Gastroesophageal sphincter (tissue), 4 donors: Measurements from ENCODE around the gene RAP1GAP. TPM values are rescaled to one million over a fixed set of nuclear protein-coding genes. Genes with fewer than 3 reads are reported as not detected.

Source experiments
- ATAC-seq: fragments of 150-250 bp; one replicate; pipeline ENCODE4 v1.9.1; 2016; ENCODE audit warnings: mild to moderate bottlenecking, moderate library complexity
- H3K27ac ChIP-seq, 4 donors: fragments of 200-600 bp; sonication (generic) in 3 of 4; 1 replicate in 3 of 4; 2 replicates in 1 of 4; pipeline ENCODE4 v1.5.1; 2016 to 2019
- H3K27me3 ChIP-seq: fragments of 200-600 bp; sonication (generic); one replicate; pipeline ENCODE4 v1.5.1; 2019
- H3K36me3 ChIP-seq, 2 donors: fragments of 200-600 bp; sonication (generic); one replicate each; pipeline ENCODE4 v1.5.1; 2019; ENCODE audit warnings: control low read depth in 1 of 2
- H3K4me1 ChIP-seq, 3 donors: fragments of 200-600 bp; sonication (generic); 1 replicate in 2 of 3; 2 replicates in 1 of 3; pipeline ENCODE4 v1.5.1; 2016 to 2019; ENCODE audit warnings: control low read depth in 2 of 3
- H3K4me3 ChIP-seq, 2 donors: fragments of 200-600 bp; sonication (generic); one replicate each; pipeline ENCODE4 v1.5.1; 2019; ENCODE audit warnings: mild to moderate bottlenecking in 1 of 2, moderate library complexity in 1 of 2
- H3K9me3 ChIP-seq, 3 donors: fragments of 200-600 bp; sonication (generic); one replicate each; pipeline ENCODE4 v1.5.1; 2017 to 2019; ENCODE audit warnings: control low read depth in 2 of 3
- EP300 ChIP-seq: sonication (generic); formaldehyde crosslinking; IDR thresholded peaks from one replicate; pipeline ENCODE4 v1.6.1; 2017; ENCODE audit warnings: antibody characterized with exemption, mild to moderate bottlenecking
- POLR2A ChIP-seq, 2 donors: fragments of 450-650 bp; IDR thresholded peaks; one replicate each; pipeline ENCODE4 v1.6.1; 2017; ENCODE audit warnings: antibody characterized with exemption in 2 of 2, mild to moderate bottlenecking in 2 of 2, moderate library complexity in 1 of 2
- POLR2AphosphoS5 ChIP-seq: sonication (generic); formaldehyde crosslinking; IDR thresholded peaks from one replicate; pipeline ENCODE4 v1.6.1; 2017; ENCODE audit warnings: antibody characterized with exemption
- WGBS, 2 donors: methylation state at CpG; one replicate each; pipeline ENCODE4 v1.1.5; 2018; ENCODE audit warnings: low coverage in 1 of 2; 5-methylcytosine and 5-hydroxymethylcytosine counted together
- total RNA-seq, 4 donors: library from RNA; depleted of rRNA; stranded (reverse); fragments of >200 nt; gene quantifications; one replicate each; pipeline ENCODE4 v1.1.0, GENCODE V29; 2016
- TF ChIP-seq, protein P1 (sequence below), 4 experiments: fragments of 200-600 bp in 2 of 4; fragments of 450-650 bp in 2 of 4; sonication (generic) in 1 of 4; IDR thresholded peaks; one replicate each; pipeline ENCODE4 v1.5.1; 2017 to 2019; ENCODE audit warnings: antibody characterized with exemption in 4 of 4, mild to moderate bottlenecking in 2 of 4, moderate library complexity in 2 of 4

RAP1GAP gene
- total RNA-seq, 4 donors from 2014 or later: 0.12 to 2.3 TPM; not detected in 2

DNA sequence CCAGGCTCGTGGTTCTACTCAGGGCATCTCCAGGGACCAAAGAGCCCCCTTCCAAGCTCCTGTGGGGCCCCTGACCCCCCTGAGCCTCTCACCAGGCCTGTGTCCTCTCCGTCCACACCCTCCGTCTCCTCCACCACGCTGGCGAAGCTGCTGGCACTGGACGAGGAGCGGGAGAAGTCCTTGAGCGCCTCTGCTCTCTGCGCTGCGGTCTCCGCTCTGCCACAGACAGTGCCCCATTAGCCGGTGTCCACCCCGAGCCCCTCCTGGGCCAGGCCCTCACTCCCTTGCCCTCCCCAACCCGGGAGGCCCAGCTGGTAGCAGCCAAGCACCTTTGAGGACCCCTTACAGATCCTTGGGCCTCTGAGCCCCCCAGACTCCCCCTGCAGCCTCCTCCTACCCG is 69.8 kb downstream of the RAP1GAP start:
- TF ChIP-seq EP300 (no peak), POLR2A (IDR thresholded peaks at IDR 0.05) (no peak)
- no peaks in the 10 kb centered on the region for H3K9me3 ChIP-seq
- no peaks in the 10 kb centered on the region for H3K4me1 ChIP-seq
- H3K27ac ChIP-seq: no peak overlapping the region
- peaks cover 66% of the 10 kb centered on the region for H3K27me3 ChIP-seq
- no peak overlapping the region for H3K4me3 ChIP-seq
- 56 to 85% methylated on average over 4 to 11 of the region's 15 CpGs for WGBS, 2 donors
- ATAC-seq: no peak
- H3K36me3 ChIP-seq: no peaks in the 10 kb centered on the region

DNA sequence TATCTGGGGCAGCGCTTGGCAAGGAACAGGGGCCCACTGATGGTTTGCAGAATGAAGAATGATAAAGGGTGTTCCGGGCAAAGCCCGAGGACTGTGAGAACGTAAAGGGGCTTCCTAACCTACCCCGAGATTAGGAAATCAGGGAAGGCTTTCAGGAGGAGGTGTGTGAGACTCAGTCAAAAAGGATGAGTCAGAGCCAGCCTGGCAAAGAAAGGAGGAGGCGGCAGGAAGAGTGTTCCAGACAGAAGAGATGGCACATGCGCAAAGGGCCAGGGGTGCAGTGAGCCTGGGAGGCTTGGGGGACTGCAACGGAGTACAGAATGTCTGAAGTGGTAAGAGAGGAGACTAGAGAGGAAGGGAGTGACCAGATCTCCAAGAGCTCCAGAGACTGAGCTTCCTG is 70.3 kb downstream of the RAP1GAP start:
- Histone ChIP-seq H3K4me1 (no peaks in the 10 kb centered on the region), H3K9me3 (no peaks in the 10 kb centered on the region), H3K4me3 (no peak overlapping the region), H3K27me3 (peaks cover 71% of the 10 kb centered on the region), H3K36me3 (no peaks in the 10 kb centered on the region), H3K27ac (no peak overlapping the region)
- WGBS, 2 donors: 61 to 64% methylated on average over 4 to 6 of the region's 8 CpGs
- no peak for ATAC-seq
- TF ChIP-seq POLR2A (IDR thresholded peaks at IDR 0.05): no peak
- no peak for TF ChIP-seq POLR2AphosphoS5
- TF ChIP-seq, protein P1, sequence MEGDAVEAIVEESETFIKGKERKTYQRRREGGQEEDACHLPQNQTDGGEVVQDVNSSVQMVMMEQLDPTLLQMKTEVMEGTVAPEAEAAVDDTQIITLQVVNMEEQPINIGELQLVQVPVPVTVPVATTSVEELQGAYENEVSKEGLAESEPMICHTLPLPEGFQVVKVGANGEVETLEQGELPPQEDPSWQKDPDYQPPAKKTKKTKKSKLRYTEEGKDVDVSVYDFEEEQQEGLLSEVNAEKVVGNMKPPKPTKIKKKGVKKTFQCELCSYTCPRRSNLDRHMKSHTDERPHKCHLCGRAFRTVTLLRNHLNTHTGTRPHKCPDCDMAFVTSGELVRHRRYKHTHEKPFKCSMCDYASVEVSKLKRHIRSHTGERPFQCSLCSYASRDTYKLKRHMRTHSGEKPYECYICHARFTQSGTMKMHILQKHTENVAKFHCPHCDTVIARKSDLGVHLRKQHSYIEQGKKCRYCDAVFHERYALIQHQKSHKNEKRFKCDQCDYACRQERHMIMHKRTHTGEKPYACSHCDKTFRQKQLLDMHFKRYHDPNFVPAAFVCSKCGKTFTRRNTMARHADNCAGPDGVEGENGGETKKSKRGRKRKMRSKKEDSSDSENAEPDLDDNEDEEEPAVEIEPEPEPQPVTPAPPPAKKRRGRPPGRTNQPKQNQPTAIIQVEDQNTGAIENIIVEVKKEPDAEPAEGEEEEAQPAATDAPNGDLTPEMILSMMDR (IDR thresholded peaks at IDR 0.05): no peak
- TF ChIP-seq EP300: no peak

DNA sequence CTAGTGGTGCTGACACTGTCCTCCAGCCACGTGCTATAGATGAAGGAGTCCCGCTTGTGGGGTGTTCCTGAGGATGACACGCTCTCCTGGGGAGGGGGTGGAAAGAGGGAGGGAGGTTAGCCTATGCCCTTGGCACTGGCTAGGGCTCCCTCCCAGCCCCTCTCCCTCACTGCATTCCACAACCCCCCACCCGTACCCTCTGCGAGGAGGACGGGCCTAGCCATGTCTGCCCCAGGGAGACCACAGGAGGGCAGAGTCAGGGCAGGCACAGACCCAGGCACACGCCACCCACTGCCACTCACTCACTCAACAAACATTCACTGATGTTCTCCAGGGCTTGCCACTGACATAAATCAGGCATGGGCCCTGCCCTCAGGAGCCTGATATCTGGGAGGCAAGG is 70.7 kb downstream of the RAP1GAP start:
- Histone ChIP-seq H3K4me3 (no peak overlapping the region), H3K9me3 (no peaks in the 10 kb centered on the region), H3K36me3 (no peaks in the 10 kb centered on the region), H3K27me3 (peaks cover 74% of the 10 kb centered on the region), H3K27ac (no peak overlapping the region), H3K4me1 (no peaks in the 10 kb centered on the region)
- no peak for ATAC-seq
- TF ChIP-seq POLR2A (IDR thresholded peaks at IDR 0.05) (no peak), EP300 (no peak), POLR2AphosphoS5 (no peak)
- TF ChIP-seq, protein P1 (IDR thresholded peaks at IDR 0.05): no peak
- no CpG with 5 or more reads among the region's 7 CpGs for whole genome bisulfite sequencing, 2 donors

DNA sequence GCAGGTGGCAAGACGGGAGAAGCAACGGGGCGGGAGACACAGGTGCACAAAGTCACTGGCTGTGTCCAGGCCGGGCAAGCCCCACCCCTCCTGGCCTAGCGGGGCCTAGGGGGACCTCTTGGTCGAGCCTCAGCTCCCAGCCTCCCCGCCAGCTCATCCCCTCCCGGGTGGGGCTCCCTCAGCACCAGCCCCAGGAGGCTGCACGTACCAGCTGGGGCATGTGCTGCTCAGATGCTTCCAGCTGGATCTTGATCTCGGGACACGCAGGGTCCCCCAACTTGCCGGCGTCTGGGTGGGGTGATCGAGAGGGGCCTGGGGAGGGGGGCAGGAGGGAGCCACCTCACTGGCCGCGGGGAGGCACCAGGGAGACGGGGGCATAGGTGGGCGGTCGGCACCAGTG is 71.4 kb downstream of the RAP1GAP start:
- WGBS, 2 donors: 100% methylated on average over 2 of the region's 19 CpGs; no CpG with 5 or more reads in 1 of the 2 donors
- H3K36me3 ChIP-seq: no peaks in the 10 kb centered on the region
- peaks cover 74% of the 10 kb centered on the region for H3K27me3 ChIP-seq
- no peak for ATAC-seq
- H3K9me3 ChIP-seq: no peaks in the 10 kb centered on the region
- H3K4me1 ChIP-seq: no peaks in the 10 kb centered on the region
- no peak overlapping the region for H3K27ac ChIP-seq
- TF ChIP-seq EP300 (no peak), POLR2A (IDR thresholded peaks at IDR 0.05) (no peak), POLR2AphosphoS5 (no peak)
- TF ChIP-seq, protein P1 (IDR thresholded peaks at IDR 0.05): no peak
- H3K4me3 ChIP-seq: no peak overlapping the region

DNA sequence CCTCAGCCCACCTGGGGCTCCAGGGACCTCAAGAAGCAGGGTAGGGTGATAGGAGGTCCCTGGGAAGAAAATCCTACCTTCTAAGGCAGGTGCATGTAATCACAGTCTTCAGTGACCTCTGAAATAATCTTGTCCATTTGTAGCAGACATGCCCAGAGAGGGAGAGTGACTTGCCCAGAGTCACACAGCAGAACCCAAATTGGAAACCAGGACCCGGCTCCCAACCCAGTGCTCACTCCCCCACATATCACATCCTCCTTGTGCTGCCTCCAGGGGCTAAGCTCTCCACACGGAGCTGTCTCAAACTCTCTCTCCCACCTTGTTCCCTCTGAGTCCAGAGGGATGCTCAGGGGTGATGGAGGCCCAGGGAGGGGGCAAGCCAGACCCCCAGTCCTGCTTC is 72.5 kb downstream of the RAP1GAP start:
- no peak for ATAC-seq
- 100% methylated on average over 1 of the region's 2 CpGs; no CpG with 5 or more reads in 1 of the 2 donors for WGBS, 2 donors

More for the DNA sequence above, 72.5 kb downstream of the RAP1GAP start:
- no peaks in the 10 kb centered on the region for H3K9me3 ChIP-seq
- H3K4me3 ChIP-seq: no peak overlapping the region
- peaks cover 79% of the 10 kb centered on the region for H3K27me3 ChIP-seq
- H3K36me3 ChIP-seq: no peaks in the 10 kb centered on the region
- H3K27ac ChIP-seq: no peak overlapping the region
- TF ChIP-seq POLR2AphosphoS5 (no peak), EP300 (no peak), POLR2A (IDR thresholded peaks at IDR 0.05) (no peak)
- TF ChIP-seq, protein P1 (IDR thresholded peaks at IDR 0.05): no peak
- no peaks in the 10 kb centered on the region for H3K4me1 ChIP-seq
